PFSK-1 (cell line): Measurements from ENCODE around the gene PTPN4.

ENCODE experiments used
- POLR2AphosphoS5 ChIP-seq: IDR thresholded peaks from 2 replicates; pipeline ENCODE4 v1.6.1; 2012; ENCODE audit warnings: low read depth, mild to moderate bottlenecking, control low read depth, low read length, moderate library complexity
- REST ChIP-seq, 2 experiments: IDR thresholded peaks; 2 replicates each; pipeline versions ENCODE4 v1.6.1 to v1.8.0; 2011 to 2012; ENCODE audit warnings: low read depth in 2 of 2, low read length in 2 of 2, control low read depth in 1 of 2, inconsistent platforms in 1 of 2, mild to moderate bottlenecking in 1 of 2, moderate library complexity in 1 of 2; ENCODE audit not compliant: insufficient read depth in 1 of 2
- SIN3A ChIP-seq: IDR thresholded peaks from 2 replicates; pipeline ENCODE4 v1.6.1; 2012; ENCODE audit warnings: mild to moderate bottlenecking, low read length, moderate library complexity, borderline replicate concordance; ENCODE audit not compliant: insufficient read depth

- TF ChIP-seq POLR2AphosphoS5, result no peak
- no peak for TF ChIP-seq SIN3A
- no peak for TF ChIP-seq REST (IDR thresholded peaks at IDR 0.05; ENCODE audit: insufficient read depth in 1 of 2, low read depth in 2 of 2, low read length in 2 of 2)
Observed at GRCh38 chr2:119764832-119765231, 5.1 kb downstream of the PTPN4 start.
